ENCODE results near the gene FREY1. TPM values are rescaled to one million over a fixed set of nuclear protein-coding genes. Genes with fewer than 3 reads are reported as not detected.

Gene FREY1
- total and polyA plus RNA-seq, 5 donors from 2014 or later, result 1.8 TPM; not detected in 4

- Histone ChIP-seq H3K27me3 (ENCODE audit: control insufficient read depth, insufficient read depth, low read length) (no peaks in the 10 kb centered on the region), H3K9me3 (ENCODE audit: control insufficient read depth in 2 of 2, low read length in 2 of 2) (no peaks in the 10 kb centered on the region), H3K4me3 (ENCODE audit: low read depth, low read length) (no peak overlapping the region), H3K4me1 (ENCODE audit: control insufficient read depth, insufficient read depth, low read length, poor library complexity, severe bottlenecking) (no peaks in the 10 kb centered on the region), H3K36me3 (ENCODE audit: control insufficient read depth, insufficient read depth, low read length) (peaks cover 70% of the 10 kb centered on the region), H3K27ac (ENCODE audit: insufficient read depth, low read length, poor library complexity, severe bottlenecking) (no peak overlapping the region)
- Mint-ChIP-seq H3K27me3 (no peaks in the 10 kb centered on the region), H3K27ac (no peak overlapping the region), H3K9me3 (no peaks in the 10 kb centered on the region), H3K4me1 (no peaks in the 10 kb centered on the region), H3K36me3 (peaks cover 68% of the 10 kb centered on the region), H3K4me3 (no peak overlapping the region)
- ATAC-seq (ENCODE audit: low read depth in 2 of 2) (no peak), DNase-seq (no peak)
Observed at GRCh38 chr11:45877221-45877620, 29.9 kb downstream of the FREY1 start.

- no peaks in the 10 kb centered on the region for H3K4me1 Mint-ChIP-seq
- no peak overlapping the region for H3K4me3 ChIP-seq (ENCODE audit: low read depth, low read length)
- H3K9me3 ChIP-seq (ENCODE audit: control insufficient read depth in 2 of 2, low read length in 2 of 2), result no peaks in the 10 kb centered on the region
- no peaks in the 10 kb centered on the region for H3K27me3 ChIP-seq (ENCODE audit: control insufficient read depth, insufficient read depth, low read length)
- H3K27me3 Mint-ChIP-seq, result no peaks in the 10 kb centered on the region
- DNase-seq (no peak), ATAC-seq (ENCODE audit: low read depth in 2 of 2) (no peak)
- no peak overlapping the region for H3K27ac Mint-ChIP-seq
- no peaks in the 10 kb centered on the region for H3K4me1 ChIP-seq (ENCODE audit: control insufficient read depth, insufficient read depth, low read length, poor library complexity, severe bottlenecking)
- H3K27ac ChIP-seq (ENCODE audit: insufficient read depth, low read length, poor library complexity, severe bottlenecking), result no peak overlapping the region
- no peaks in the 10 kb centered on the region for H3K9me3 Mint-ChIP-seq
- H3K36me3 Mint-ChIP-seq, result peaks cover 67% of the 10 kb centered on the region
- no peak overlapping the region for H3K4me3 Mint-ChIP-seq
- H3K36me3 ChIP-seq (ENCODE audit: control insufficient read depth, insufficient read depth, low read length), result peaks cover 70% of the 10 kb centered on the region
Observed at GRCh38 chr11:45876401-45876800, 30.7 kb downstream of the FREY1 start.

- no peaks in the 10 kb centered on the region for H3K27me3 ChIP-seq (ENCODE audit: control insufficient read depth, insufficient read depth, low read length)
- Mint-ChIP-seq H3K27ac (peak overlapping the region in 1 of 3 donors; percentile 48), H3K4me3 (no peak overlapping the region), H3K27me3 (no peaks in the 10 kb centered on the region), H3K9me3 (no peaks in the 10 kb centered on the region), H3K4me1 (no peaks in the 10 kb centered on the region), H3K36me3 (peaks cover 62% of the 10 kb centered on the region)
- H3K27ac ChIP-seq (ENCODE audit: insufficient read depth, low read length, poor library complexity, severe bottlenecking), result no peak overlapping the region
- no peak overlapping the region for H3K4me3 ChIP-seq (ENCODE audit: low read depth, low read length)
- H3K4me1 ChIP-seq (ENCODE audit: control insufficient read depth, insufficient read depth, low read length, poor library complexity, severe bottlenecking), result no peaks in the 10 kb centered on the region
- H3K9me3 ChIP-seq (ENCODE audit: control insufficient read depth in 2 of 2, low read length in 2 of 2), result no peaks in the 10 kb centered on the region
- DNase-seq (peak in 2 of 3 donors; percentile 30 to 43), ATAC-seq (ENCODE audit: low read depth in 2 of 2) (peak; percentile 38 to 58)
- H3K36me3 ChIP-seq (ENCODE audit: control insufficient read depth, insufficient read depth, low read length), result peaks cover 83% of the 10 kb centered on the region
Observed at GRCh38 chr11:45872651-45873356, 34.3 kb downstream of the FREY1 start.

- ATAC-seq (ENCODE audit: low read depth in 2 of 2) (no peak), DNase-seq (no peak)
- H3K9me3 ChIP-seq (ENCODE audit: control insufficient read depth in 2 of 2, low read length in 2 of 2), result no peaks in the 10 kb centered on the region
- Mint-ChIP-seq H3K9me3 (no peaks in the 10 kb centered on the region), H3K27ac (no peak overlapping the region), H3K4me3 (no peak overlapping the region), H3K36me3 (peaks cover 54% of the 10 kb centered on the region), H3K27me3 (no peaks in the 10 kb centered on the region), H3K4me1 (no peaks in the 10 kb centered on the region)
- H3K36me3 ChIP-seq (ENCODE audit: control insufficient read depth, insufficient read depth, low read length), result peaks cover 83% of the 10 kb centered on the region
- H3K4me3 ChIP-seq (ENCODE audit: low read depth, low read length), result no peak overlapping the region
- no peaks in the 10 kb centered on the region for H3K4me1 ChIP-seq (ENCODE audit: control insufficient read depth, insufficient read depth, low read length, poor library complexity, severe bottlenecking)
- H3K27me3 ChIP-seq (ENCODE audit: control insufficient read depth, insufficient read depth, low read length), result no peaks in the 10 kb centered on the region
- no peak overlapping the region for H3K27ac ChIP-seq (ENCODE audit: insufficient read depth, low read length, poor library complexity, severe bottlenecking)
Observed at GRCh38 chr11:45871638-45872037, 35.4 kb downstream of the FREY1 start.

- no peaks in the 10 kb centered on the region for H3K4me1 ChIP-seq (ENCODE audit: control insufficient read depth, insufficient read depth, low read length, poor library complexity, severe bottlenecking)
- Mint-ChIP-seq H3K4me1 (no peaks in the 10 kb centered on the region), H3K4me3 (no peak overlapping the region), H3K9me3 (no peaks in the 10 kb centered on the region), H3K36me3 (peaks cover 54% of the 10 kb centered on the region), H3K27me3 (no peaks in the 10 kb centered on the region), H3K27ac (no peak overlapping the region)
- DNase-seq (no peak), ATAC-seq (ENCODE audit: low read depth in 2 of 2) (no peak)
- no peaks in the 10 kb centered on the region for H3K9me3 ChIP-seq (ENCODE audit: control insufficient read depth in 2 of 2, low read length in 2 of 2)
- H3K27me3 ChIP-seq (ENCODE audit: control insufficient read depth, insufficient read depth, low read length), result no peaks in the 10 kb centered on the region
- H3K4me3 ChIP-seq (ENCODE audit: low read depth, low read length), result no peak overlapping the region
- no peak overlapping the region for H3K27ac ChIP-seq (ENCODE audit: insufficient read depth, low read length, poor library complexity, severe bottlenecking)
- H3K36me3 ChIP-seq (ENCODE audit: control insufficient read depth, insufficient read depth, low read length), result peaks cover 84% of the 10 kb centered on the region
Observed at GRCh38 chr11:45870706-45871105, 36.4 kb downstream of the FREY1 start.

- Mint-ChIP-seq H3K4me3 (no peak overlapping the region), H3K9me3 (no peaks in the 10 kb centered on the region), H3K27ac (no peak overlapping the region), H3K36me3 (peaks cover 56% of the 10 kb centered on the region), H3K4me1 (no peaks in the 10 kb centered on the region), H3K27me3 (no peaks in the 10 kb centered on the region)
- peaks cover 87% of the 10 kb centered on the region for H3K36me3 ChIP-seq (ENCODE audit: control insufficient read depth, insufficient read depth, low read length)
- H3K27me3 ChIP-seq (ENCODE audit: control insufficient read depth, insufficient read depth, low read length), result no peaks in the 10 kb centered on the region
- ATAC-seq (ENCODE audit: low read depth in 2 of 2), result no peak
- no peak overlapping the region for H3K27ac ChIP-seq (ENCODE audit: insufficient read depth, low read length, poor library complexity, severe bottlenecking)
- no peaks in the 10 kb centered on the region for H3K9me3 ChIP-seq (ENCODE audit: control insufficient read depth in 2 of 2, low read length in 2 of 2)
- no peak for DNase-seq
- H3K4me3 ChIP-seq (ENCODE audit: low read depth, low read length), result no peak overlapping the region
- no peaks in the 10 kb centered on the region for H3K4me1 ChIP-seq (ENCODE audit: control insufficient read depth, insufficient read depth, low read length, poor library complexity, severe bottlenecking)
Observed at GRCh38 chr11:45869551-45869950, 37.5 kb downstream of the FREY1 start.

GRCh38 chr11:45864041-45864440, 43.0 kb downstream of the FREY1 start:
- Histone ChIP-seq H3K4me3 (ENCODE audit: low read depth, low read length) (no peak overlapping the region), H3K27me3 (ENCODE audit: control insufficient read depth, insufficient read depth, low read length) (no peaks in the 10 kb centered on the region), H3K4me1 (ENCODE audit: control insufficient read depth, insufficient read depth, low read length, poor library complexity, severe bottlenecking) (no peaks in the 10 kb centered on the region), H3K36me3 (ENCODE audit: control insufficient read depth, insufficient read depth, low read length) (peaks cover 97% of the 10 kb centered on the region), H3K27ac (ENCODE audit: insufficient read depth, low read length, poor library complexity, severe bottlenecking) (no peak overlapping the region), H3K9me3 (ENCODE audit: control insufficient read depth in 2 of 2, low read length in 2 of 2) (no peaks in the 10 kb centered on the region)
- ATAC-seq (ENCODE audit: low read depth in 2 of 2), result no peak
- Mint-ChIP-seq H3K4me3 (no peak overlapping the region), H3K27me3 (no peaks in the 10 kb centered on the region), H3K4me1 (no peaks in the 10 kb centered on the region), H3K36me3 (peaks cover 65% of the 10 kb centered on the region), H3K9me3 (no peaks in the 10 kb centered on the region), H3K27ac (no peak overlapping the region)
- no peak for DNase-seq

GRCh38 chr11:45860764-45861510, 46.1 kb downstream of the FREY1 start:
- no peaks in the 10 kb centered on the region for H3K27me3 Mint-ChIP-seq
- no peaks in the 10 kb centered on the region for H3K9me3 Mint-ChIP-seq
- no peak overlapping the region for H3K27ac Mint-ChIP-seq
- Histone ChIP-seq H3K4me3 (ENCODE audit: low read depth, low read length) (no peak overlapping the region), H3K36me3 (ENCODE audit: control insufficient read depth, insufficient read depth, low read length) (peaks cover 96% of the 10 kb centered on the region), H3K27ac (ENCODE audit: insufficient read depth, low read length, poor library complexity, severe bottlenecking) (no peak overlapping the region), H3K9me3 (ENCODE audit: control insufficient read depth in 2 of 2, low read length in 2 of 2) (no peaks in the 10 kb centered on the region), H3K4me1 (ENCODE audit: control insufficient read depth, insufficient read depth, low read length, poor library complexity, severe bottlenecking) (no peaks in the 10 kb centered on the region), H3K27me3 (ENCODE audit: control insufficient read depth, insufficient read depth, low read length) (no peaks in the 10 kb centered on the region)
- no peak overlapping the region for H3K4me3 Mint-ChIP-seq
- H3K36me3 Mint-ChIP-seq, result peaks cover 64% of the 10 kb centered on the region
- ATAC-seq (ENCODE audit: low read depth in 2 of 2), result no peak
- peaks cover 0 to 6% (median 1%) of the 10 kb centered on the region in 4 donors for H3K4me1 Mint-ChIP-seq
- DNase-seq, result no peak
